Tibial nerve (tissue), 4 donors: ENCODE measurements around the gene RTL10. TPM values are rescaled to one million over a fixed set of nuclear protein-coding genes. Genes with fewer than 3 reads are reported as not detected.

Experiments used
- DNase-seq, 2 donors: peaks; one replicate each; pipeline ENCODE4 v3.0.0-alpha.2; 2019; ENCODE audit warnings: low spot score in 2 of 2
- H3K27ac ChIP-seq, 4 donors: fragments of 200-600 bp; sonication (generic) in 3 of 4; one replicate each; pipeline ENCODE4 v1.5.1; 2017 to 2019; ENCODE audit warnings: mild to moderate bottlenecking in 1 of 4
- H3K27me3 ChIP-seq, 2 donors: fragments of 200-600 bp; sonication (generic) in 1 of 2; one replicate each; pipeline versions ENCODE4 v1.5.1 to v1.6.0; 2017 to 2019
- H3K36me3 ChIP-seq, 3 donors: fragments of 200-600 bp; sonication (generic); one replicate each; pipeline ENCODE4 v1.5.1; 2018 to 2019
- H3K4me1 ChIP-seq, 4 donors: fragments of 200-600 bp; sonication (generic) in 3 of 4; one replicate each; pipeline ENCODE4 v1.5.1; 2017 to 2019
- H3K4me3 ChIP-seq, 4 donors: fragments of 200-600 bp; sonication (generic) in 3 of 4; one replicate each; pipeline ENCODE4 v1.5.1; 2017 to 2019; ENCODE audit warnings: mild to moderate bottlenecking in 1 of 4, moderate library complexity in 1 of 4
- H3K9me3 ChIP-seq, 4 donors: fragments of 200-600 bp; sonication (generic) in 3 of 4; one replicate each; pipeline ENCODE4 v1.5.1; 2017 to 2019
- CTCF ChIP-seq, 5 experiments: fragments of 200-600 bp in 3 of 5; fragments of 450-650 bp in 2 of 5; sonication (generic) in 3 of 5; IDR thresholded peaks; one replicate each; pipeline ENCODE4 v1.5.1; 2016 to 2019; ENCODE audit warnings: antibody characterized with exemption in 5 of 5, mild to moderate bottlenecking in 3 of 5, moderate library complexity in 2 of 5
- EP300 ChIP-seq, 2 donors: sonication (generic); formaldehyde crosslinking; IDR thresholded peaks; one replicate each; pipeline ENCODE4 v1.6.1; 2017; ENCODE audit warnings: antibody characterized with exemption in 2 of 2, mild to moderate bottlenecking in 1 of 2
- POLR2A ChIP-seq, 2 donors: fragments of 450-650 bp; IDR thresholded peaks; one replicate each; pipeline ENCODE4 v1.6.1; 2017; ENCODE audit warnings: antibody characterized with exemption in 2 of 2, mild to moderate bottlenecking in 2 of 2, moderate library complexity in 2 of 2
- WGBS, 2 donors: methylation state at CpG; one replicate each; pipeline ENCODE4 v1.1.5; 2018; 5-methylcytosine and 5-hydroxymethylcytosine counted together
- total RNA-seq, 4 donors: library from RNA; depleted of rRNA; stranded (reverse); fragments of >200 nt; gene quantifications; one replicate each; pipeline ENCODE4 v1.1.0, GENCODE V29; 2016

The RTL10 gene
- total RNA-seq, 4 donors from 2014 or later: 10.2 to 13.3 (median 11.4) TPM

GRCh38 chr22:19853879-19854777 lies 546 bp downstream of the RTL10 start:
- peak overlapping the region; percentile 88 to 99 (median 90) for H3K27ac ChIP-seq
- H3K27me3 ChIP-seq: no peaks in the 10 kb centered on the region
- peaks cover 0 to 35% (median 6%) of the 10 kb centered on the region in 3 donors for H3K36me3 ChIP-seq
- H3K9me3 ChIP-seq: no peaks in the 10 kb centered on the region
- H3K4me3 ChIP-seq: peak overlapping the region; percentile 65 to 96 (median 80)
- H3K4me1 ChIP-seq: peaks cover 0 to 55% (median 25%) of the 10 kb centered on the region in 4 donors
- DNase-seq: no peak
- TF ChIP-seq EP300 (IDR thresholded peaks at IDR 0.05): no peak
- no peak for TF ChIP-seq POLR2A (IDR thresholded peaks at IDR 0.05)
- no peak for TF ChIP-seq CTCF (IDR thresholded peaks at IDR 0.05)
- whole genome bisulfite sequencing, 2 donors: 2% methylated on average over 28 to 37 of the region's 49 CpGs

- Histone ChIP-seq H3K4me3 (peak overlapping the region; percentile 65 to 96 (median 80)), H3K27me3 (no peaks in the 10 kb centered on the region), H3K4me1 (peaks cover 0 to 55% (median 25%) of the 10 kb centered on the region in 4 donors), H3K27ac (peak overlapping the region in 3 of 4 donors; percentile 89 to 99 (median 90)), H3K36me3 (peaks cover 0 to 44% (median 6%) of the 10 kb centered on the region in 3 donors), H3K9me3 (no peaks in the 10 kb centered on the region)
- 36 to 41% methylated on average over 11 of the region's 11 CpGs for WGBS, 2 donors
- no peak for DNase-seq
- TF ChIP-seq POLR2A (IDR thresholded peaks at IDR 0.05) (no peak), EP300 (IDR thresholded peaks at IDR 0.05) (no peak), CTCF (IDR thresholded peaks at IDR 0.05) (no peak)
Observed at GRCh38 chr22:19853058-19853878, 1.4 kb downstream of the RTL10 start.

GRCh38 chr22:19852177-19852781 lies 2.4 kb downstream of the RTL10 start:
- 74 to 83% methylated on average over 12 of the region's 12 CpGs for WGBS, 2 donors
- Histone ChIP-seq H3K4me1 (peaks cover 0 to 55% (median 25%) of the 10 kb centered on the region in 4 donors), H3K27ac (peak overlapping the region in 1 of 4 donors; percentile 99), H3K27me3 (no peaks in the 10 kb centered on the region), H3K36me3 (peaks cover 0 to 47% (median 6%) of the 10 kb centered on the region in 3 donors), H3K4me3 (no peak overlapping the region), H3K9me3 (peaks cover 0 to under 1% (median 0%) of the 10 kb centered on the region in 4 donors)
- TF ChIP-seq EP300 (IDR thresholded peaks at IDR 0.05) (peak in 1 of 2 donors; percentile 51), CTCF (IDR thresholded peaks at IDR 0.05) (no peak), POLR2A (IDR thresholded peaks at IDR 0.05) (no peak)
- DNase-seq: no peak

- no peak for DNase-seq
- Histone ChIP-seq H3K4me1 (peaks cover 0 to 53% (median 24%) of the 10 kb centered on the region in 4 donors), H3K27ac (peak overlapping the region in 1 of 4 donors; percentile 62), H3K4me3 (no peak overlapping the region), H3K9me3 (peaks cover 0 to 4% (median 0%) of the 10 kb centered on the region in 4 donors), H3K36me3 (peaks cover 0 to 53% (median 6%) of the 10 kb centered on the region in 3 donors), H3K27me3 (no peaks in the 10 kb centered on the region)
- TF ChIP-seq CTCF (IDR thresholded peaks at IDR 0.05): no peak
- WGBS, 2 donors: 91 to 97% methylated on average over 15 to 18 of the region's 21 CpGs
Observed at GRCh38 chr22:19851291-19852176, 3.1 kb downstream of the RTL10 start.
